ENCODE results near the gene TOM1. TPM values are rescaled to one million over a fixed set of nuclear protein-coding genes. Genes with fewer than 3 reads are reported as not detected.

The TOM1 gene
- total and polyA plus RNA-seq, 2 of the 13 experiments (the other 11 are each of a cell fraction or from before 2014, with no cell fraction given): 30.8 to 87.3 TPM

DNA sequence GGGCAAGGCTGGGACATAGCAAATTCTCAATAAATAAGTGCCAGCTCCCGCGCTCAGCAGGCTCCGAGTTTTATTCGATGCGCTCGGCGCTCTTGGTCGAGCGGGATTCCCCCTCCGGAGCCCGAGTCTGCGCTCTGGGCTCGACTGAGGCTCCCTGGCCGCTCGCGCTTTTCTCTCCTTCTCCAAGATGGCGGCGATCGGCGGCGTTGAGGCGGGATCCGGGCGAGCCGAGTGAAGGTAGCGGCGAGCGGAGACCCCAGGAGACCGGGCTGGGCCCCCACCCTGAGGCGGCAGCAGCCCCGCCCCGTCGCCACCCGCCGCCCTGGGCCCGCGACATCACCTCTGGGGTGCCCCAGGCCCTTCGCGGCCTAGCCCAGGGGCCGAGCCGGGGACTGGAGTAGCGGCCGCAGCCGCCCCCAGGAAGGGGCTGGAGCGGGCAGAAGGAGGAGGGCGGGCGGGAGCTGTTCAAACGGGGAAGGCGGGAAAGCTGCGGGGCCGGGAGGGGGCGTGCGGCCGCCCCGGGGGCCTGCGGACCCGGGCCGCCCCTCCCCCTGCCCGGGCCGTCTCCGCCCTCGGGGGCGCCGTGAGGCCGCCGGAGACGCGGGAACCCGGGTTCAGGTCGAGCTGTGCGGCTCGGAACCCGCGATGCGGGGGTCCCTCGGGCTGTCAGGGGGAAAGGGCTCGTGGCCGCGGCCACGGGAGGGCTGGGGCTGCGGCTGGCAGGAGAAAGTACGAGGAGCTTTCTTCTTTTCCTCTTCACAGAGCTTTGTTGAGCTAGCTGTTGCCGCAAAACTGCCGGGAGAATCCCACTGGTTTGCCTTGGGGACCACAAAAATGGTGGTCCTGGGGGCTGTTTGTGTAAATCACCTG, 42.1 kb upstream of the TOM1 start, which contains the start of gene HMGXB4 (continued):
- TF ChIP-seq, protein P1, sequence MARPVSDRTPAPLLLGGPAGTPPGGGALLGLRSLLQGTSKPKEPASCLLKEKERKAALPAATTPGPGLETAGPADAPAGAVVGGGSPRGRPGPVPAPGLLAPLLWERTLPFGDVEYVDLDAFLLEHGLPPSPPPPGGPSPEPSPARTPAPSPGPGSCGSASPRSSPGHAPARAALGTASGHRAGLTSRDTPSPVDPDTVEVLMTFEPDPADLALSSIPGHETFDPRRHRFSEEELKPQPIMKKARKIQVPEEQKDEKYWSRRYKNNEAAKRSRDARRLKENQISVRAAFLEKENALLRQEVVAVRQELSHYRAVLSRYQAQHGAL (CRISPR knock-in tag; IDR thresholded peaks at IDR 0.05; ENCODE audit: not compliant biosample characterization): no peak
- TF ChIP-seq PHF21A (CRISPR knock-in tag; IDR thresholded peaks at IDR 0.05) (peak; percentile 47; the same call in 1 of the 2 replicates), FLYWCH1 (CRISPR knock-in tag; IDR thresholded peaks at IDR 0.05) (peak; percentile 74; the same call in 1 of the 2 replicates), ZNF670 (CRISPR knock-in tag; IDR thresholded peaks at IDR 0.05; ENCODE audit: borderline replicate concordance) (no peak), ZNF619 (CRISPR knock-in tag; IDR thresholded peaks at IDR 0.05) (no peak), TCF7 (IDR thresholded peaks at IDR 0.05; ENCODE audit: low read depth) (no peak), HMGA1 (CRISPR knock-in tag; conservative IDR thresholded peaks at IDR 0.05) (no peak), NR2F1 (CRISPR knock-in tag; IDR thresholded peaks at IDR 0.05) (no peak), ZNF674 (CRISPR knock-in tag; IDR thresholded peaks at IDR 0.05; ENCODE audit: low read depth) (no peak), ZNF224 (CRISPR knock-in tag; IDR thresholded peaks at IDR 0.05) (peak; percentile 47; the same call in 1 of the 2 replicates), ZNF530 (CRISPR knock-in tag; IDR thresholded peaks at IDR 0.05; ENCODE audit: low read depth) (no peak), FOXC1 (CRISPR knock-in tag; IDR thresholded peaks at IDR 0.05; ENCODE audit: borderline replicate concordance) (peak; percentile 83; the same call in 1 of the 2 replicates), KLF16 (CRISPR knock-in tag; IDR thresholded peaks at IDR 0.05) (peak in 1 of 2 experiments; percentile 96; a peak in 2 of 4 replicates), ZNF572 (CRISPR knock-in tag; IDR thresholded peaks at IDR 0.05) (no peak), TBL1XR1 (IDR thresholded peaks at IDR 0.05; ENCODE audit: borderline replicate concordance, low read length, partially characterized antibody) (no peak), TP53 (CRISPR knock-in tag; conservative IDR thresholded peaks at IDR 0.05) (no peak)
- TF ChIP-seq, protein P2, sequence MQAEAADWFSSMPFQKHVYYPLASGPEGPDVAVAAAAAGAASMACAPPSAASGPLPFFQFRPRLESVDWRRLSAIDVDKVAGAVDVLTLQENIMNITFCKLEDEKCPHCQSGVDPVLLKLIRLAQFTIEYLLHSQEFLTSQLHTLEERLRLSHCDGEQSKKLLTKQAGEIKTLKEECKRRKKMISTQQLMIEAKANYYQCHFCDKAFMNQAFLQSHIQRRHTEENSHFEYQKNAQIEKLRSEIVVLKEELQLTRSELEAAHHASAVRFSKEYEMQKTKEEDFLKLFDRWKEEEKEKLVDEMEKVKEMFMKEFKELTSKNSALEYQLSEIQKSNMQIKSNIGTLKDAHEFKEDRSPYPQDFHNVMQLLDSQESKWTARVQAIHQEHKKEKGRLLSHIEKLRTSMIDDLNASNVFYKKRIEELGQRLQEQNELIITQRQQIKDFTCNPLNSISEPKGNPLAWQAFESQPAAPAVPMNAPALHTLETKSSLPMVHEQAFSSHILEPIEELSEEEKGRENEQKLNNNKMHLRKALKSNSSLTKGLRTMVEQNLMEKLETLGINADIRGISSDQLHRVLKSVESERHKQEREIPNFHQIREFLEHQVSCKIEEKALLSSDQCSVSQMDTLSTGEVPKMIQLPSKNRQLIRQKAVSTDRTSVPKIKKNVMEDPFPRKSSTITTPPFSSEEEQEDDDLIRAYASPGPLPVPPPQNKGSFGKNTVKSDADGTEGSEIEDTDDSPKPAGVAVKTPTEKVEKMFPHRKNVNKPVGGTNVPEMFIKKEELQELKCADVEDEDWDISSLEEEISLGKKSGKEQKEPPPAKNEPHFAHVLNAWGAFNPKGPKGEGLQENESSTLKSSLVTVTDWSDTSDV (CRISPR knock-in tag; IDR thresholded peaks at IDR 0.05): no peak
- TF ChIP-seq, protein P3, sequence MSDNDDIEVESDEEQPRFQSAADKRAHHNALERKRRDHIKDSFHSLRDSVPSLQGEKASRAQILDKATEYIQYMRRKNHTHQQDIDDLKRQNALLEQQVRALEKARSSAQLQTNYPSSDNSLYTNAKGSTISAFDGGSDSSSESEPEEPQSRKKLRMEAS (IDR thresholded peaks at IDR 0.05): peak; percentile 59; the same call in 1 of the 2 replicates
- TF ChIP-seq, protein P4, sequence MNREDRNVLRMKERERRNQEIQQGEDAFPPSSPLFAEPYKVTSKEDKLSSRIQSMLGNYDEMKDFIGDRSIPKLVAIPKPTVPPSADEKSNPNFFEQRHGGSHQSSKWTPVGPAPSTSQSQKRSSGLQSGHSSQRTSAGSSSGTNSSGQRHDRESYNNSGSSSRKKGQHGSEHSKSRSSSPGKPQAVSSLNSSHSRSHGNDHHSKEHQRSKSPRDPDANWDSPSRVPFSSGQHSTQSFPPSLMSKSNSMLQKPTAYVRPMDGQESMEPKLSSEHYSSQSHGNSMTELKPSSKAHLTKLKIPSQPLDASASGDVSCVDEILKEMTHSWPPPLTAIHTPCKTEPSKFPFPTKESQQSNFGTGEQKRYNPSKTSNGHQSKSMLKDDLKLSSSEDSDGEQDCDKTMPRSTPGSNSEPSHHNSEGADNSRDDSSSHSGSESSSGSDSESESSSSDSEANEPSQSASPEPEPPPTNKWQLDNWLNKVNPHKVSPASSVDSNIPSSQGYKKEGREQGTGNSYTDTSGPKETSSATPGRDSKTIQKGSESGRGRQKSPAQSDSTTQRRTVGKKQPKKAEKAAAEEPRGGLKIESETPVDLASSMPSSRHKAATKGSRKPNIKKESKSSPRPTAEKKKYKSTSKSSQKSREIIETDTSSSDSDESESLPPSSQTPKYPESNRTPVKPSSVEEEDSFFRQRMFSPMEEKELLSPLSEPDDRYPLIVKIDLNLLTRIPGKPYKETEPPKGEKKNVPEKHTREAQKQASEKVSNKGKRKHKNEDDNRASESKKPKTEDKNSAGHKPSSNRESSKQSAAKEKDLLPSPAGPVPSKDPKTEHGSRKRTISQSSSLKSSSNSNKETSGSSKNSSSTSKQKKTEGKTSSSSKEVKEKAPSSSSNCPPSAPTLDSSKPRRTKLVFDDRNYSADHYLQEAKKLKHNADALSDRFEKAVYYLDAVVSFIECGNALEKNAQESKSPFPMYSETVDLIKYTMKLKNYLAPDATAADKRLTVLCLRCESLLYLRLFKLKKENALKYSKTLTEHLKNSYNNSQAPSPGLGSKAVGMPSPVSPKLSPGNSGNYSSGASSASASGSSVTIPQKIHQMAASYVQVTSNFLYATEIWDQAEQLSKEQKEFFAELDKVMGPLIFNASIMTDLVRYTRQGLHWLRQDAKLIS (CRISPR knock-in tag; IDR thresholded peaks at IDR 0.05): no peak; the same call in 1 of the 2 replicates
- TF ChIP-seq, protein P5, sequence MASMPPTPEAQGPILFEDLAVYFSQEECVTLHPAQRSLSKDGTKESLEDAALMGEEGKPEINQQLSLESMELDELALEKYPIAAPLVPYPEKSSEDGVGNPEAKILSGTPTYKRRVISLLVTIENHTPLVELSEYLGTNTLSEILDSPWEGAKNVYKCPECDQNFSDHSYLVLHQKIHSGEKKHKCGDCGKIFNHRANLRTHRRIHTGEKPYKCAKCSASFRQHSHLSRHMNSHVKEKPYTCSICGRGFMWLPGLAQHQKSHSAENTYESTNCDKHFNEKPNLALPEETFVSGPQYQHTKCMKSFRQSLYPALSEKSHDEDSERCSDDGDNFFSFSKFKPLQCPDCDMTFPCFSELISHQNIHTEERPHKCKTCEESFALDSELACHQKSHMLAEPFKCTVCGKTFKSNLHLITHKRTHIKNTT (CRISPR knock-in tag; IDR thresholded peaks at IDR 0.05): no peak
